ENCODE measurements around the gene BBS9.

The BBS9 gene

DNA sequence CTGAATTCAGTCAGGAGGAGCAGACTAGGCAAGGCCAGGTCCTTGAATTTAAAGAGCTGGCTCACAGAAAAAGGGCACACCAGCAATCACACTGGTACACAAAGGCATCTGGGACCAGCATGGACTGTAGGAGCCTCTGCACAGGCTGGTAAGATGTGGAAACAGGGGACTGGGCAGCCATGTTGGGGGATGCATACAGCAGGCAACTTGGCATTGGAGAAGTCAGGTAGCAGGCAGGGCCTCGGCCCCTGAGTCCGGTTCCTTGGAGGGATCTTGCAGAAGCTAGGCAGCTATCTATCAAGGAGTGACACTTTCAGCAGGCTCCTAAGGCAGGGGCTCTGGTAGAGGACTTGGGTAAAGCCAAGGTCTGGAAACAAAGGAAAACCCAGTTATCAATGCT is 399.7 kb downstream of the BBS9 start:
- TF ChIP-seq, protein P1, sequence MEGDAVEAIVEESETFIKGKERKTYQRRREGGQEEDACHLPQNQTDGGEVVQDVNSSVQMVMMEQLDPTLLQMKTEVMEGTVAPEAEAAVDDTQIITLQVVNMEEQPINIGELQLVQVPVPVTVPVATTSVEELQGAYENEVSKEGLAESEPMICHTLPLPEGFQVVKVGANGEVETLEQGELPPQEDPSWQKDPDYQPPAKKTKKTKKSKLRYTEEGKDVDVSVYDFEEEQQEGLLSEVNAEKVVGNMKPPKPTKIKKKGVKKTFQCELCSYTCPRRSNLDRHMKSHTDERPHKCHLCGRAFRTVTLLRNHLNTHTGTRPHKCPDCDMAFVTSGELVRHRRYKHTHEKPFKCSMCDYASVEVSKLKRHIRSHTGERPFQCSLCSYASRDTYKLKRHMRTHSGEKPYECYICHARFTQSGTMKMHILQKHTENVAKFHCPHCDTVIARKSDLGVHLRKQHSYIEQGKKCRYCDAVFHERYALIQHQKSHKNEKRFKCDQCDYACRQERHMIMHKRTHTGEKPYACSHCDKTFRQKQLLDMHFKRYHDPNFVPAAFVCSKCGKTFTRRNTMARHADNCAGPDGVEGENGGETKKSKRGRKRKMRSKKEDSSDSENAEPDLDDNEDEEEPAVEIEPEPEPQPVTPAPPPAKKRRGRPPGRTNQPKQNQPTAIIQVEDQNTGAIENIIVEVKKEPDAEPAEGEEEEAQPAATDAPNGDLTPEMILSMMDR (conservative IDR thresholded peaks at IDR 0.05; ENCODE audit: control insufficient read depth, insufficient read depth, low read depth, low read length) = no peak
- no peak for DNase-seq (ENCODE audit: low read depth)
- no peak overlapping the region for H3K4me3 ChIP-seq (ENCODE audit: control insufficient read depth, low read depth, low read length)

DNA sequence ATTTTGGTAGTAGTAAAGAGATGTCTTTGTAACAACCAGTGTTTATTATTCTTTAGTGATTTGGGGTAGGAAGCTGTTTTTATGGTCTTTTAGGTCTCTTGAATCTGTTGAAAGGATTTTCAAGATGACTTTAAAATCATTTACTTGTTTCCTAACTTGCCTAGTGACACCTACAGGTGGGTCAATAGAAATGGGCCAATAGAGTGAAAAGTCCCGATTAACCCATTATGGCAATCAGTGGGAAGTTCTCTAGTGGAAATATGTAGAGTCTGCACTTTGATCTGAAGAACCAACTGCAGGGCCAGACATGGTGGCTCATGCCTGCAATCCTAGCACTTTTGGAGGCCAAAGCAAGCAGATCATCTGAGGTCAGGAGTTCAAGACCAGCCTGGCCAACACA is 401.3 kb downstream of the BBS9 start:
- DNase-seq (ENCODE audit: low read depth) = no peak
- no peak overlapping the region for H3K4me3 ChIP-seq (ENCODE audit: control insufficient read depth, low read depth, low read length)
- TF ChIP-seq, protein P1 (conservative IDR thresholded peaks at IDR 0.05; ENCODE audit: control insufficient read depth, insufficient read depth, low read depth, low read length) = no peak

DNA sequence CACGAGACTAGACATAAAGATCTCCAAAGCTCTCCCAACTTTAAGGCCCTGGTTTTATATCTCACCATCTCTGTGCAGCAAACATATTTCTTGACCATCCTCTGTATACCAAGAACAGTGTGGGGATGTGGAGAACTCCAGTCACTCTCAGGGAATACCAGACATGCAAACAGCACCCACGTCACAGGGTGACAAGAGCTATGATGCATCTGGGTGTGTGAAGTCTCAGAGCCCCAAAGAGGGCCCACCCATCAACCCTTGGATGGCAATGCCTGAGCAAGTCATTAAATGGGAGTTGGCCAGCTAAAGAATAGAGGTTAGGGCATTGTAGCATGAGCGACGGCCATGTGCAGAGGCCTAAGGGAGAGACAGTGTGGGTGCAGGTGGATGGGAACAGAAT is 402.5 kb downstream of the BBS9 start:
- TF ChIP-seq, protein P1 (conservative IDR thresholded peaks at IDR 0.05; ENCODE audit: control insufficient read depth, insufficient read depth, low read depth, low read length) = no peak
- H3K4me3 ChIP-seq (ENCODE audit: control insufficient read depth, low read depth, low read length) = no peak overlapping the region
- no peak for DNase-seq (ENCODE audit: low read depth)

DNA sequence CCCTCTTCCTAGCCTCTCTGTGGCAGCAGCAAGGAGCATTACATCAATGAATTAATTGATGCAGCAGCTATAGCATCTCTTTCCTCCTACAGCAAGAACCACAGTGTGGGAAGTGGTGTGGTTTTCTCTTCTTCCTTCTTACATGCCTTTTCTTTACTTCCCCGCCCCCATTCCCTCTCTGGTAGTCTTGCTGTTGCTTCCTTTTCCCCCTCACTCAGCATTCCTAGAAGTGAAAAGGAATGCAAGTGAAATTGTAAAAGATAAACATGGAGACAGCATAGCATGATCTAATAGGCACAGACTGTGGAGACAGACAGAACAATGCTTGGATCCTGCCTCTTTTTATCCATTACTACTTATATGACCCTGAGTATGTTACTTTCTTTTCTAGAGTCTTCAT is 405.5 kb downstream of the BBS9 start:
- H3K4me3 ChIP-seq (ENCODE audit: control insufficient read depth, low read depth, low read length) = no peak overlapping the region
- no peak for DNase-seq (ENCODE audit: low read depth)
- TF ChIP-seq, protein P1 (conservative IDR thresholded peaks at IDR 0.05; ENCODE audit: control insufficient read depth, insufficient read depth, low read depth, low read length) = no peak

DNA sequence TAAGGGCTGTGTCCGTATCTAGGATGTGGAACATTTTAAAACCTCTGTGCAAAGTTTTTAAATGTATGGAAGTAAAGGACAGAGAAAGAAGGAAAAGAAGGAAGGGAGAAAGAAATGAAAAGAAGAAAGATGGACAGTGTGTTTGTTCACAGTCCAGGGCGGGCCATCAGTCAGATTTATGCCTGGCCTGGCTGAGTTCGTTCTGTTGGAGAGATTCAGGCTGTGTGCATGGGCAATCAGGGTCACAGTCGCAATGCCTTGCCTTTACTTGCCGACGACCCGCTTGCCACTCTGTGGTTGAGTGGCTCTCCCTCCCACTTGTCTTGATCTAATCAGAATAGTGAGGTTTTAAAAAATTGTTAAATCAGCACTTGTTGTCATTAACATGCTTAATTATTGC is 406.6 kb downstream of the BBS9 start:
- TF ChIP-seq, protein P1 (conservative IDR thresholded peaks at IDR 0.05; ENCODE audit: control insufficient read depth, insufficient read depth, low read depth, low read length) = no peak
- DNase-seq (ENCODE audit: low read depth) = no peak
- no peak overlapping the region for H3K4me3 ChIP-seq (ENCODE audit: control insufficient read depth, low read depth, low read length)

DNA sequence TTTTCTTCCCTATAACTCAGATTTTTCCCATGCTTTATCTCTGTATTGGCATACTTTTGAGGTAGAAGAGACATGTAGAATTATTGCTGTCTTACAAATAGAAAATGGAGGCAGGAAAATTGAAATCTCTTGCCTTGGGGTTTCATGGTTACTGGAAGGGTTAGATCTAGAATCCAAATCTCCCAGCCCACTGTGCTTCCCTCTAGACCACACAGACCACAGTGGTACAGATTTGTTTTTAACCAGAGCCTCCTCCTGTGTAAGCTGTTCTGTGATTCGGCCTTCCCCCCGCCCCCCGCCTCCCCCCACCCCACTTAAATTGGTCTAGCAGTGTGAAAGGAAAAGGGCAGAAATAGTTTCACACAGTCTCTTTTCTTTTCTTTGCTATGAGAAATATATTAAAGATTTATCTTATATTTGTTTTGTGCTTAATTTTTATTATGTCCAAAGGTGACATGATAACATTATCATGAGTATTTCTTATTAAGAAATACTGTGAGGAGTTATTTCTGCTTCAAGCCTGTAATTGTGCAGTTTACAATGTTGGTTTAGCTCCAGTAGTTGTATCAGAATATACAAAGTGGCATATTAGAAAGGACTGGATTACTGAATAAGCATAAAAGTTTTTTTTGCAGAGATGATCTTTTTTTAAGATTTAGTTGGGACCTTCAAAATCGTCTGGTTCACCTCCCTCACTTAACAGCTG is 407.2 kb downstream of the BBS9 start:
- DNase-seq (ENCODE audit: low read depth) = no peak
- no peak overlapping the region for H3K4me3 ChIP-seq (ENCODE audit: control insufficient read depth, low read depth, low read length)
- TF ChIP-seq, protein P1 (conservative IDR thresholded peaks at IDR 0.05; ENCODE audit: control insufficient read depth, insufficient read depth, low read depth, low read length) = no peak

DNA sequence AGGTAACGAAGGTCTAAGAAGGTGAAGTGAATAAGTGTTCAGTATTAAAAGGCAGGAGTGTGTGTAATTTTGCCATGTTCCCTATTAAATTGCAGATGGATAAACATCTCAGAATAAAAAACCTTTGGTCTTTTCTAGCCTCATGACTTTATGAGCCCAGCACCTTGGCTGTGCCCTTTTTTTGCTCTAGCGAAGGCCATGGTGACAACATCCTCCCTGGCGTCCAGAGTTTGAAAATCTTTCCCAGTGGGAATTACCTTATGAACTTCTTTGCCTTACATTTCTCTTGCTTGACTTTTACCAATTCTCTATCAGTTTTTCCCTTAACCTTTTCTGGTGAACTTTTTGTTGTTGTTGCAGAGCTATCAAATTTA is 407.7 kb downstream of the BBS9 start:
- TF ChIP-seq, protein P1 (conservative IDR thresholded peaks at IDR 0.05; ENCODE audit: control insufficient read depth, insufficient read depth, low read depth, low read length) = no peak
- DNase-seq (ENCODE audit: low read depth) = no peak
- no peak overlapping the region for H3K4me3 ChIP-seq (ENCODE audit: control insufficient read depth, low read depth, low read length)
